HepG2 (cell line): ENCODE data around the gene NDUFB7. TPM values are rescaled to one million over a fixed set of nuclear protein-coding genes. Genes with fewer than 3 reads are reported as not detected.
A peak's percentile ranks its signal among the peaks of the same experiment; 100 is the strongest.

Experiments
- ATF7 ChIP-seq, 2 experiments: fragments of 450-650 bp in 1 of 2; sonication (generic) in 1 of 2; formaldehyde crosslinking in 1 of 2; IDR thresholded peaks; 2 replicates each; pipeline versions ENCODE4 v1.4.0 to v1.6.1; 2016 to 2020; ENCODE audit warnings: antibody characterized with exemption in 1 of 2, mild to moderate bottlenecking in 1 of 2, missing genetic modification reagents in 1 of 2
- CREB1 ChIP-seq, 2 experiments: fragments of 450-650 bp in 1 of 2; IDR thresholded peaks; 2 replicates each; pipeline ENCODE4 v1.6.1; 2016 to 2017; ENCODE audit warnings: control low read depth in 1 of 2, mild to moderate bottlenecking in 1 of 2, missing compliant biosample characterization in 1 of 2, missing genetic modification characterization in 1 of 2
- GATAD1 ChIP-seq: IDR thresholded peaks from 2 replicates; pipeline ENCODE4 v1.6.1; 2016; ENCODE audit warnings: missing genetic modification reagents, missing compliant biosample characterization
- HCFC1 ChIP-seq: fragments of 150-350 bp; IDR thresholded peaks from 2 replicates; pipeline ENCODE4 v1.6.1; 2014; ENCODE audit warnings: low read depth, low read length
- IKZF1 ChIP-seq: fragments of 450-650 bp; IDR thresholded peaks from 2 replicates; pipeline ENCODE4 v1.7.1; 2016
- MYC ChIP-seq: sonication (generic); formaldehyde crosslinking; IDR thresholded peaks from 2 replicates; pipeline ENCODE4 v1.9.0; 2021; ENCODE audit warnings: missing genetic modification reagents, borderline replicate concordance
- RBFOX2 ChIP-seq: fragments of 200-400 bp; formaldehyde crosslinking; IDR thresholded peaks from 2 replicates; pipeline ENCODE4 v1.6.1; 2017; ENCODE audit warnings: low read depth, mild to moderate bottlenecking, low read length
- TBX3 ChIP-seq: fragments of 450-650 bp; IDR thresholded peaks from 2 replicates; pipeline ENCODE4 v1.6.1; 2017; ENCODE audit warnings: antibody characterized with exemption, mild to moderate bottlenecking, inconsistent platforms, borderline replicate concordance
- TOPORS ChIP-seq: sonication (generic); formaldehyde crosslinking; IDR thresholded peaks from 2 replicates; pipeline ENCODE4 v1.8.0; 2023; ENCODE audit warnings: mild to moderate bottlenecking, missing genetic modification reagents
- YEATS2 ChIP-seq: sonication (generic); formaldehyde crosslinking; IDR thresholded peaks from 2 replicates; pipeline ENCODE4 v1.4.0; 2020; ENCODE audit warnings: missing genetic modification reagents, borderline replicate concordance
- ZFP62 ChIP-seq: sonication (generic); formaldehyde crosslinking; IDR thresholded peaks from 2 replicates; pipeline ENCODE4 v1.4.0; 2020; ENCODE audit warnings: missing genetic modification reagents
- ZFY ChIP-seq: sonication (generic); formaldehyde crosslinking; IDR thresholded peaks from 2 replicates; pipeline ENCODE4 v1.4.0; 2020; ENCODE audit warnings: missing genetic modification reagents
- ZFYVE20 ChIP-seq: sonication (generic); formaldehyde crosslinking; IDR thresholded peaks from 2 replicates; pipeline ENCODE4 v1.8.0; 2023; ENCODE audit warnings: low read depth, mild to moderate bottlenecking, moderate library complexity, missing genetic modification reagents, borderline replicate concordance
- ZIK1 ChIP-seq: sonication (generic); formaldehyde crosslinking; IDR thresholded peaks from 2 replicates; pipeline ENCODE4 v1.5.0; 2020; ENCODE audit warnings: mild to moderate bottlenecking, low read depth, missing genetic modification reagents, borderline replicate concordance
- ZMAT3 ChIP-seq: sonication (generic); formaldehyde crosslinking; conservative IDR thresholded peaks from 2 replicates; pipeline ENCODE4 v1.7.0; 2021; ENCODE audit warnings: missing genetic modification reagents
- ZNF337 ChIP-seq: sonication (generic); formaldehyde crosslinking; IDR thresholded peaks from 2 replicates; pipeline ENCODE4 v1.5.1; 2020; ENCODE audit warnings: missing genetic modification reagents, low read depth, mild to moderate bottlenecking, borderline replicate concordance
- ZNF34 ChIP-seq: sonication (generic); formaldehyde crosslinking; IDR thresholded peaks from 2 replicates; pipeline ENCODE4 v1.4.0; 2020; ENCODE audit warnings: mild to moderate bottlenecking, missing genetic modification reagents, borderline replicate concordance
- ZNF383 ChIP-seq: sonication (generic); formaldehyde crosslinking; IDR thresholded peaks from 2 replicates; pipeline ENCODE4 v1.4.0; 2020; ENCODE audit warnings: missing genetic modification reagents, mild to moderate bottlenecking, borderline replicate concordance
- ZNF556 ChIP-seq: sonication (generic); formaldehyde crosslinking; IDR thresholded peaks from 2 replicates; pipeline ENCODE4 v1.4.0; 2020; ENCODE audit warnings: mild to moderate bottlenecking, missing genetic modification reagents, borderline replicate concordance
- ZNF558 ChIP-seq: sonication (generic); formaldehyde crosslinking; IDR thresholded peaks from 2 replicates; pipeline ENCODE4 v1.9.0; 2022; ENCODE audit warnings: mild to moderate bottlenecking, missing genetic modification reagents, borderline replicate concordance
- ZNF570 ChIP-seq: sonication (generic); formaldehyde crosslinking; IDR thresholded peaks from 2 replicates; pipeline ENCODE4 v1.4.0; 2020; ENCODE audit warnings: mild to moderate bottlenecking, missing genetic modification reagents, borderline replicate concordance
- ZNF572 ChIP-seq: sonication (generic); formaldehyde crosslinking; IDR thresholded peaks from 2 replicates; pipeline ENCODE4 v1.5.1; 2020; ENCODE audit warnings: mild to moderate bottlenecking, missing genetic modification reagents
- ZNF773 ChIP-seq: sonication (generic); formaldehyde crosslinking; IDR thresholded peaks from 2 replicates; pipeline ENCODE4 v1.4.0; 2020; ENCODE audit warnings: missing genetic modification reagents, borderline replicate concordance
- ZNF792 ChIP-seq: IDR thresholded peaks from 2 replicates; pipeline ENCODE4 v1.6.1; 2016
- polyA plus RNA-seq, 8 experiments: library from polyadenylated mRNA; depleted of rRNA in 3 of 8; stranded (reverse) in 7 of 8; unstranded in 1 of 8; fragments of >200 nt; fragmentation: Illumina TruSeq in 4 of 8; extraction: Trizol in 4 of 8; gene quantifications; 2 replicates each; pipeline versions ENCODE4 v1.2.1 to v1.2.3, GENCODE V29; 2011 to 2016; ENCODE audit warnings: low read depth in 4 of 8, missing spikeins in 1 of 8, mixed read lengths in 1 of 8; ENCODE audit not compliant: insufficient read depth in 1 of 8
- total RNA-seq, 5 experiments: library from RNA; depleted of rRNA; stranded (reverse); fragments of >200 nt; fragmentation: Illumina TruSeq; extraction: Trizol; gene quantifications; 2 replicates each; pipeline ENCODE4 v1.2.3, GENCODE V29; 2016; ENCODE audit warnings: low read depth in 1 of 5
- TF ChIP-seq, protein P1 (sequence below): sonication (generic); formaldehyde crosslinking; IDR thresholded peaks from 2 replicates; pipeline ENCODE4 v1.4.0; 2020; ENCODE audit warnings: mild to moderate bottlenecking, low read depth, missing genetic modification reagents
- TF ChIP-seq, protein P2 (sequence below): sonication (generic); formaldehyde crosslinking; IDR thresholded peaks from 2 replicates; pipeline ENCODE4 v1.5.0; 2020; ENCODE audit warnings: missing genetic modification reagents
- TF ChIP-seq, protein P3 (sequence below): sonication (generic); formaldehyde crosslinking; IDR thresholded peaks from 2 replicates; pipeline ENCODE4 v1.8.1; 2022; ENCODE audit warnings: mild to moderate bottlenecking, missing genetic modification reagents

Gene NDUFB7
- total and polyA plus RNA-seq, 2 of the 13 experiments (the other 11 are each of a cell fraction or from before 2014, with no cell fraction given), result 156 to 198 TPM

DNA sequence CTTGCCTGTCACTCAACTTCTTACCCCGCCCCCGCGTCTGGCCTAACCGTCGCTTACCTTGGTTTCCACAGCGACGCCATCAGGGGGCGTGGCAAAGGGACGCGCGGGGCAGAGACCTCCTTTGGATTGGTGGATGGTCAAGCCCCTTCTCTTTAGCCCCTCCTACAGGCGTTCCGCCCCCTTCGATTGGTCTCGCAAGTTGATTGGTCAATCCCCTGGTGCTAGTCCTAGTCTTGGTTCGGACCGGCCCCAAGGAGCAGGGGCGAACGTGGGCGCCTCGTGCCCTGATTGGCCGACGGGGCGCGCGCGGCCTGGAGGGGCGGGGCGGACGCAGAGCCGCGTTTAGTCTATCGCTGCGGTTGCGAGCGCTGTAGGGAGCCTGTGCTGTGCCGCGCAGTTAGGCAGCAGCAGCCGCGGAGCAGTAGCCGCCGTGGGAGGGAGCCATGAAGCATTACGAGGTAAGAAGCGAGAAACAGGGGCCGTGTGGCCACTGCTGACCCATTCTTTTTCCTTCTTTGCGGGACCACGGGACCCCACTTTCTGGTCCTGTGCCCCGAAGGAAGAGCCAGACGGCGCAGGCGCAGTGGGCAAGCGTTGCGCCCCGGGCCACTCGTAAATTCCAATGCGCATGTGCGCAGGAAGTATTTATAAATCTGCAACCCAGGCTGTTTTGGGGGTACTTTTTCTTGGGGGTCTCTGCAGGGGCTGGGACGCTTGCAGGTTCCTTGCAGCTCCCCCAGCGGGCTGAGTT lies 42.4 kb downstream of the NDUFB7 start, which contains the start of gene TECR (continued):
- TF ChIP-seq ZNF773 (CRISPR knock-in tag) (peak; percentile 46; the same call in 1 of the 2 replicates), ZIK1 (CRISPR knock-in tag) (no peak), ZFYVE20 (no peak), ZNF383 (no peak), TOPORS (CRISPR knock-in tag) (0 out of 2 replicates have a peak, but pooled peaks have one; percentile 66), ZNF558 (no peak), ZNF570 (CRISPR knock-in tag) (no peak), RBFOX2 (peak; percentile 97), YEATS2 (CRISPR knock-in tag) (peak; percentile 66; the same call in 1 of the 2 replicates), GATAD1 (peak; percentile 55), ZMAT3 (CRISPR knock-in tag) (peak; percentile 87; the same call in 1 of the 2 replicates), ZFP62 (no peak), TBX3 (no peak), ZFY (CRISPR knock-in tag) (peak; percentile 79), ZNF34 (CRISPR knock-in tag) (no peak), ZNF572 (0 out of 2 replicates have a peak, but pooled peaks have one; percentile 71), ZNF556 (CRISPR knock-in tag) (no peak; the same call in 1 of the 2 replicates), IKZF1 (no peak), ATF7 (IDR thresholded peaks at IDR 0.05) (no peak), ATF7 (CRISPR knock-in tag; IDR thresholded peaks at IDR 0.05) (0 out of 2 replicates have a peak, but pooled peaks have one; percentile 23), ZNF337 (CRISPR knock-in tag) (0 out of 2 replicates have a peak, but pooled peaks have one; percentile 31), MYC (no peak), ZNF792 (CRISPR knock-in tag) (peak; percentile 70), HCFC1 (no peak), CREB1 (IDR thresholded peaks at IDR 0.05) (peak; percentile 64), CREB1 (CRISPR knock-in tag; IDR thresholded peaks at IDR 0.05) (peak; percentile 81)
- TF ChIP-seq, protein P1, sequence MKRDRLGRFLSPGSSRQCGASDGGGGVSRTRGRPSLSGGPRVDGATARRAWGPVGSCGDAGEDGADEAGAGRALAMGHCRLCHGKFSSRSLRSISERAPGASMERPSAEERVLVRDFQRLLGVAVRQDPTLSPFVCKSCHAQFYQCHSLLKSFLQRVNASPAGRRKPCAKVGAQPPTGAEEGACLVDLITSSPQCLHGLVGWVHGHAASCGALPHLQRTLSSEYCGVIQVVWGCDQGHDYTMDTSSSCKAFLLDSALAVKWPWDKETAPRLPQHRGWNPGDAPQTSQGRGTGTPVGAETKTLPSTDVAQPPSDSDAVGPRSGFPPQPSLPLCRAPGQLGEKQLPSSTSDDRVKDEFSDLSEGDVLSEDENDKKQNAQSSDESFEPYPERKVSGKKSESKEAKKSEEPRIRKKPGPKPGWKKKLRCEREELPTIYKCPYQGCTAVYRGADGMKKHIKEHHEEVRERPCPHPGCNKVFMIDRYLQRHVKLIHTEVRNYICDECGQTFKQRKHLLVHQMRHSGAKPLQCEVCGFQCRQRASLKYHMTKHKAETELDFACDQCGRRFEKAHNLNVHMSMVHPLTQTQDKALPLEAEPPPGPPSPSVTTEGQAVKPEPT, result peak; percentile 75; the same call in 1 of the 2 replicates
- TF ChIP-seq, protein P2, sequence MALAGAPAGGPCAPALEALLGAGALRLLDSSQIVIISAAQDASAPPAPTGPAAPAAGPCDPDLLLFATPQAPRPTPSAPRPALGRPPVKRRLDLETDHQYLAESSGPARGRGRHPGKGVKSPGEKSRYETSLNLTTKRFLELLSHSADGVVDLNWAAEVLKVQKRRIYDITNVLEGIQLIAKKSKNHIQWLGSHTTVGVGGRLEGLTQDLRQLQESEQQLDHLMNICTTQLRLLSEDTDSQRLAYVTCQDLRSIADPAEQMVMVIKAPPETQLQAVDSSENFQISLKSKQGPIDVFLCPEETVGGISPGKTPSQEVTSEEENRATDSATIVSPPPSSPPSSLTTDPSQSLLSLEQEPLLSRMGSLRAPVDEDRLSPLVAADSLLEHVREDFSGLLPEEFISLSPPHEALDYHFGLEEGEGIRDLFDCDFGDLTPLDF (CRISPR knock-in tag), result peak; percentile 88
- TF ChIP-seq, protein P3, sequence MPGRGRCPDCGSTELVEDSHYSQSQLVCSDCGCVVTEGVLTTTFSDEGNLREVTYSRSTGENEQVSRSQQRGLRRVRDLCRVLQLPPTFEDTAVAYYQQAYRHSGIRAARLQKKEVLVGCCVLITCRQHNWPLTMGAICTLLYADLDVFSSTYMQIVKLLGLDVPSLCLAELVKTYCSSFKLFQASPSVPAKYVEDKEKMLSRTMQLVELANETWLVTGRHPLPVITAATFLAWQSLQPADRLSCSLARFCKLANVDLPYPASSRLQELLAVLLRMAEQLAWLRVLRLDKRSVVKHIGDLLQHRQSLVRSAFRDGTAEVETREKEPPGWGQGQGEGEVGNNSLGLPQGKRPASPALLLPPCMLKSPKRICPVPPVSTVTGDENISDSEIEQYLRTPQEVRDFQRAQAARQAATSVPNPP (CRISPR knock-in tag), result peak; percentile 64; the same call in 1 of the 2 replicates
